Activated naive CD4-positive, alpha-beta T cell treated with Interleukin-2 at 50 U/mL for 16 hours (primary cell): Measurements from ENCODE around the gene PDE1A.

Experiments used
- DNase-seq: peaks from one replicate; pipeline ENCODE4 v3.0.0-alpha.2; 2020

PDE1A gene

DNA sequence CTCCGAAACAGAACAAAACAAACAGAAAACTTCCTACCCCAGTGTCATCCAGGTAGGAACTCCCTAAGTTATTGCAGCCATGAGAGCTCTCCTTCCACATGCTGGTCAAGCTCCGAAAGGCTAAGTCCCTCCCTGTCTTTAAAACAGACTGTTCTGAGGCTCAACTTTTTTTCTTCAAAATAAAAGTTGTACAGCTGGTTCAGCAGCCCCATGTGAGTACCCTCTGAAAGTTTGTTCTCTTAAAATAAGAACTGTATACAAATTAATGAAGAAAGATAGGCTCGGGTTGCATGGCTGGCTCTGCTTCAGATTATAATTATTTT, at the start of gene PDE1A:
Gene PDE1A (minus strand): TSS at position 119 of the 323 bp plus-strand sequence.
- DNase-seq, result no peak

DNA sequence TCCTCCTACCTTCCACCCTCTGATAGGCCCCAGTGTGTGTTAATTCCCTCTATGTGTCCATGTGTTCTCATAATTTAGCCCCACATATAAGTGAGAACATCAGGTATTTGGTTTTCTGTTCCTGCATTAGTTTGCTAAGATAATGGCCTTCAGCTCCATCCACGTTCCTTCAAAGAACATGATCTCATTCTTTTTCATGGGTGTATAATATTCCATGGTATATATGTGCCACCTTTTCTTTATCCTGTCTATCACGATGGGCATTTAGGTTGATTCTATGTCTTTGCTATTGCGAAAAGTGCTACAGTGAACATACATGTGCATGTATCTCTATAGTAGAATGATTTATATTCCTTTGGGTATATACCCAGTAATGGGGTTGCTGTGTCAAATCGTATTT, 46.8 kb upstream of the PDE1A start:
- no peak for DNase-seq

DNA sequence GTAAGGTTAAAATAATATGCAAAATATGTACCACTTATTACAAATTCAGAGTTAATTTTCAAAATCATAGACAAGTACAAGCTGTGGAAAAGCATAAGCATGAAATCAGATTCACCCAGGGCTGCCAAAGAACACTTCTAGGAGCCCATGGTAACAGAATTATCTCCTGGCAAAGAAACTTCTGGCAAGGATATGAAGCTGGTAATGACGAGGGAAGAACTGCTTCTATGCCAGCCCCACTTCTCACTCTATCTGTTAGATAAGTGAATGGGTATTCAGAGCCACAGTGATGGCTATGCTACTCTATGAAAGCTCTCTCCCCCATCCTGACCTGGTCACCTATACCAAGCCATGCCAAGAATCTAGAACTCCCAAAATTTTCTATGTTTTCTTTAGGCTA, 36.9 kb upstream of the PDE1A start:
- DNase-seq, result no peak

DNA sequence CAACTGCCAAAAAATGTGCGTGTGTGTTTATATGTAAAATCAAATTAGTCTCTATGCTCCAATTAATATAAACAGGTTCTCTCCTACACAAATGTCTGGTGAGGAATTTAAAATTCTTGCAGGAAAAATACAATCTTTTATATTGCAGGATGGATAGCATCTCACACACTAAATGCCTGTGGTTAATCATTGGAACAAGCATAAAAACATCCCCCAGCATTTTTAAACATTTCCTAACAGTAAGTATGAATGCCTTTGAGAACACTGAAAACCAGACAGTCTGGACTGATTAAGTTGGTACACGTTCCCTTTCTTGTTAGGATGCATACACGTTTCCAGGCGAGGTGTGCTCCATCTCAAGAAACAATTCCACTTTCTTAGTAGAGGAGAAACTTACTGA, 29.9 kb upstream of the PDE1A start:
- DNase-seq, result no peak

DNA sequence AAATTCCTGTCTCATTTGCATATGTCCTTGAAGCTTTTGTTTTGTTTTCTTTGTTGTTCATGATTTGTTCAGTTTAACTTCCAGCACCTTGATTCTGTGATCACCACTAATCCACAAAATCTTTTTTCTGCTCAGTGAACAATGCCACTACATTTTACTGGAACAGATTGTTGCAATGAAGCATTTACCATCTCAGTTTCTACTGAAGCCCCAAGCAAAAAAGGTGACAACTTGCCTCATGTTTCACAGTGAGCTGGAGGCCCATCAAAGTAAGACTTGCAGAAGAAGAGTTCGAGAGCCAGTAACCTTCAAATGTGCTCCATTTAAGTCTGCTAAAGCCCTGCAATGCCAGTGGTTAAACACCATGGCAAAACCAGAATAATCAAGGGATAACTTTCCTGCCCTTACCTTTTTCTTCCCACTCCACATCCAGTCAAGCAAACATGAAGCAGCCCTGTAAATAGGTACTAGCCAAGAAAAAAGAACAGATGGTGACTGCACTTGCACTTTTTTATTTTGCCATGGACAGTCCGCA, 25.7 kb upstream of the PDE1A start:
- DNase-seq, result no peak

DNA sequence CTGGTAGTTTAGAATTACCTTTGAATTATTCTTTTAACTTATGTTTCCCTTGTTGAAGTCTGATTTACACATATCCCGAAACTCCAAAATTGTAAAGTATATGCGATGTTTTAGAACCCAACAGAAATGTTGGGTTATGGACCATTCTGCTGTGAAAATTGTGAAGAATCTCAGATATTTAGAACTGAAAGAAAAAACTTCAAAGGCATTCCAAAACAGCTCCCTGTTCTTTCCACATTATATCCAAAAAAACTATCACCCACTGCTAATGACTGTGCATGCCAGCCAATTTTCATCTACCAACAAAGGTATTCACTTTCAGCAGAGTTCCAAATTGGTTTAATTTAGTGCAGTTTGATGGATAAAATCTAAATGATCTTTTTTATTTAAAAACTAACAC, 21.5 kb upstream of the PDE1A start:
- DNase-seq, result no peak

DNA sequence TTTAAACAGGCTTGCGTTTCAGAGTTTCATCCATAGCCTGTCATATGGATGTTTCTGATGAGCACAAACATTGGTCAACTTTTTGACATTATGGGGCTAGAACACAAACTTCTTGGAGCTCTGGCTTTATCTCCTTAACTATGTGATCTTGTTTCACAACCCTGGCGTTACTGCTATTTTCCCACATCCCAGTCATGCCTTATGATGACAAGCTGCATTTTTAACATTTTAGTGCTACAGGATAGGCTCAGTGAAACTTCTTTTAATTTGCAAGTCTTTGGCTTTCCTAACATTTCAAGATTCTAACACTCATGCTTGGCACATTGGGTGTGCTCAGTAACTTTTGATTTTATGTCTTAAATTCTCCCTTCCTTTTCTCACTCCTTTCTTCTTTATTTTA, 21.0 kb upstream of the PDE1A start:
- DNase-seq, result no peak

DNA sequence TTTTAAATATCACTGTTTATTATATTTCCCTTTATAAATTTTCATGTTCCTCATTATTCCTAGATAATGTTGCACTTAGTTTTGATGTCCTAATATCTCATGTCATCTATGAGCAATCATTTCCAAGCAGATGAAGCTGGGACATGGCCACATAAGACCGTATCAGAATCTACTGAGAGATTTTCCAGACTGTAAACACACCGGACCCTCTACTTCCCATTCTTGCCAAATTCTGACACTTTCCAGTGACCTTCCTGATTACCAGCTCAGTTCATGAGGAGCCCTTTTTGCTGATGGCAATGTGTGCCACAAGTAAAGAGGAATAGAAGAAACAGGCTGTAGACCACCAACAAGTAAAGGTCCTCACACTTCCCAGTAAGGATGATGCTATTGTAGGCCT, 20.3 kb upstream of the PDE1A start:
- DNase-seq, result no peak

DNA sequence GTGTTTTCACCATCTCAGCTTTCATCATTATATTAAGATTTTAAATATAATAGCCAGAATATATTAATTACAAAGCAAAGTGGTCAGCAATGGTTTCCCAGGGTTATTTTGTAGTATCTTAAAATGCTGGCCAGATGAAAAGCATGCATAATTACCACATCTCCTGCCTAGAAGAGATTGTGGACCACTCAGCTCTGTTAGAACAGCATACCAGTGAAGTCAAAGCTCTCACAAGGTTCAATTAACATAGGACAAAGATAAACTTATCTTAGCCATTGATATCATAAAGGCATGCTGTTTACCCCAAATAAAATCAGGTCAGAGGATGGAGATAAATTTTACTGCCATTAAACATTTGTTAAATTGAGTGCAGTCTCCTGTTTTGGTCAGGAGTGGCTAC, 19.3 kb upstream of the PDE1A start:
- DNase-seq, result no peak

DNA sequence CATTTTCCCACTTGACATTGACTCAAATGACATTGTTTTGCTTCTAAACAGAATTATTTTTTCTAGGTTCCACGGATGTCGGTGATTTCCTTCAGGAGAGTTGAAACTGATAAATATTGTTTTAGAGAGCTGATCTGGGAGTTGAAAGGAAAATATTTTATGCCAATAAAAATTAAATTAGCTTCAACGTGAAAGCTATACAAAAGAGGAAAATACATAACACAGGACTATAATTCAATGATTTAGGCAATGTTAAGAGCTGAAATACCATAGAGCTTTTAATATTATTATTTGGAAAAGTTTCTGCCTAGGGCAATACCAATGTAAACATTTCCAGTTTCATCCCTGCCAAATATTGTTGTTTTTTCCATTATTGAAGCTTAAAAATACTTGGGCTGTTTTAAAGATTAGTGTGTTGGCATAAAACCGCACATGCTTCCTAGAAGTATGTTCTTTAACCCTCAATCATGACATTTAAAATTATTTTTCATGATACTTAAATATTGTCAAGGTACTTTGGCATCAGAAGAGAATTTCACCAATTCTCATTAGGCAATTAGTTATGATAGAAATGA, 18.6 kb upstream of the PDE1A start:
- no peak for DNase-seq

DNA sequence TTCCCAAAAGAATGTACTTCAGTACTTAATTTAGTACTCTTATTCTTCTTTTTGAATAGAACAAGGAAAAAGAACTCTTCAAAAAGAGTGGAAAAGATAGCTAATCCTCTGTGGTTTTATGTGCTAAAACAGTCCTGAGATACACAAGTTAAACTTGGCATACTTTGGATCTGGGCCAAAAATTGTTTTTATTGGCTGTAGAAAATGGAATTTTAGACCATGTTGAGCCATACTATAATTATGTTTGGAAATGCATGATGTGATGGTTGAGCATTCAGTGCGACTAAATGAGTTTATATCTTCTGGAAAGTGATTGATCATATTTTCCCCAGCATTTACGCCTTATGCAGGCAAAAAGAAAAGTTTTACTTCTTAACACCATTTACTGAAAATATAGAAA, 18.0 kb upstream of the PDE1A start:
- DNase-seq, result no peak

DNA sequence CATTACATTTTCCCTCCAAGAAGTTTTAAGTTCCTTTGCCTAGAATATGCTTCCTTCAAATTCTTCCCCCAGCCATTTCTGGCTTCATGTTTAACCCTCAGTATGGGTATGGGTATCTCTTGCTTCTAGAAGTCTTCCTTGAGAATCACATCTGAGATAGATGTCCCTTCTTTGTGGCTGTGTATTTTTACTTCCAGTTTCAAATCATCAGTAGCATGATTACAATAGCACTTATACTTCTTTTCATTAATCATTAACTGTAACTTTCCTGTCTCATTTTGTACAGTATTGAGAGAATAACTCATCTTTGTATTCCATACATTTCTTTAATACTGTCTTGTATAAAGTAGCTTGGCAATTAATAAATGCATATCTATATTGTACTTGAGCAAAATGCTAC, 17.3 kb upstream of the PDE1A start:
- DNase-seq, result no peak

DNA sequence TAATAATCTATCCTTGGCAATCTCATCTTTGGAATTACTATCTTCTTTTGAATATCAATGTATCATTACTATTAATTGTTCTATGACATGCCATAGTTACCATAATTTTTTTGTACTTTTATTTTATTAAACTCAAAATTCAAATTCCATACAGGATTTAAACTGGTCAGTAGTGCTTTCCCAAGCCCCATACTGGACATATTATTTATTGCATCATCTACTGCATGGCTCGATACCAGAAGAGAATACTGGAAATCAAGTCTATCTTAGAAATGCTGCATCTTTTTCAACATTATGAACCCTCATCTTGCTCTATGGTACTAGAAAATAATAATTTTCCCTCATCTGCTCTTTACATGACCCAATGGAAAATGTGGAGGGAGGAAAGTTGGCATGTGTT, 9.4 kb upstream of the PDE1A start:
- DNase-seq, result no peak

DNA sequence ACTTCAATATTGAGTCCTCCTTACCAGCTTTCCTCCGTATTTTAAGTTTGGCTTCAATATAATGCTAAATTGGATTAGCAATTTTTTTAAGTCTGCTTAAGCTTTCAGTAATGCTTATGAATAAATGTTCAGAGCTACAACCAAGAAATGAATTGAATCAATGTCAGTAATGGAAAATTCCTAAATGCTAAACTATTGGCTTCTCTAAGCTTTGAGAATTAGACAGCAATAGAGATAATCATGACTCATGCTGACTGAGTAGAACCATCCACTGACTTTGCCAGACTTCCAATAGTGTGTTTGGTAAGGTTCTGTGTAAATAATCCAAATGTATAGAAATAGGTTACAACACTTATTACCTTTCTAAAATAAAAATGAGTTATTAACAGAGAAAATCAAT, 8.9 kb upstream of the PDE1A start:
- no peak for DNase-seq

DNA sequence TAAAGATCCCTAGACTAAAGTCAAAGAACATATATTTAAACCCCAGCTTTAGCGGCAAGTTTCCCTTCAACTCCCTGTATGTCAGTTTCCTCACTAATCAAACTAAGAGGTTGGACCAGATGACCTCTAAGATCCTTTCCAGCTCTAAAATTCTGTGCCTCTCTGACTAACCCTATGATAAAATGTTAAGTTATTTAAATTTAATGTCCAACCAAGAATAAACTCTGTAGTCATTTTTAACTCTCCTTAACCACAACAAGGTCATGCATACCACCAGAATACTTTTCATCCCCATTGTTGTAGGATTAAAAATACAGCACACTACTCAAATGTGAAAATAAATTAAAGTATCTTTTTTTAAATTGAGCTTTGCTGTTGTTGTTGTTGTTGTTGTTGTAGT, 5.2 kb upstream of the PDE1A start:
- DNase-seq, result no peak

DNA sequence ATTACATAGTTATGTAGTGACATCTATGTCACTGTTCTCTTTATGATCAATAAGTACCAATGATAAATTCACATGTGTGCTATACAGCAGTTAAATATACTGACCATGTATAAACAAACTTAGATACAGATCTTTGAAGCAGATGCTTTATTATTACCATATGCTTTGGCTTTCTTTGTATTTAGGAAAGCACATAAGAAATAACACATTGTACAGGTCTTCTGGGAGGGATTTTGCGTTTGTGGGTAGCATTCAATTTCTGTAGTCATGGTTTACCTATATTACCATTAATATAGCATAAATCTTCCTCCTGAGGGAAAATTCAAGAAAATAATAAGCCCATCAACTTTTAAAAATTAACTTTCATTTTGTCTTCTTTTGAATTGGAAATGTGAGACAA, 1.6 kb upstream of the PDE1A start:
- DNase-seq, result no peak

DNA sequence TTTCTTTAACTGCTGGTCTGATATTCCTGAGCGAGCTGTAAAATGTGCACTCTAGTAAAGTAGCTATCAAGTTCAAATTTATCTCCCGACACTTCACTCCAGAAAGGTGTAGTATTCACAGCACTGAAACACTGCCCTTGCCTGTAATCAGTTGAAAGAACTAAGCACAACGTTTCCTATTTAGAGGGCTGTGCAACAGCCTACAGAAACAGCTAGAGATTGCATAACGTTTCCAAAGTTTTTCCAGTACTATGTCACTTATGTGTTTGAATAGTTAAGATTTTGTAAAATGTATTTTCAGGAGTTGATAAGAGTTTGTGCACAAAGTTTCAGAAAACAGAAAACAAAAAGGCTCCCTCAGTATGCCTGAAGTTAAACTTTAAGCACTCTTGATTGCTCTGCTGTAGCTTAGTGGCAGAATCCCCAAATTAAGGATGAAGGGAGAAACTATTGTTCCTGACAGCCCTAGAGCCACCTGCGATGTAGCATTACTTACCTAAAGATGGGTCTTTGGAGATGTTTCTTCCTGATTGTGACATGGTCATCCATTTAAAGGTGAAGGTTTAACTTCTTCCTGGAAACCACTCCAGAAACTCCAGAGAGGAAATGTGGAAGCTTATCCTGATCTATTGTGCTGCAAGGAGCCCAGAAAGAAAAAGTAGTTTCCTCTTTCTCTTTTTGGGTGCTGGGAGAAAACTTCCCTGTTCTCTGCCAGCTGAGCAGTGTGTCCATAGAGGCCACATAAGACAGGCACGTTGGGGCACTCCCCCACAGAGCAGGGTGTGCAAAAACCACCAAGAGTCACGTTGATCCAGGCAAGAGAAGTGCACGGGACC, 536 bp downstream of the PDE1A start:
- DNase-seq, result no peak

DNA sequence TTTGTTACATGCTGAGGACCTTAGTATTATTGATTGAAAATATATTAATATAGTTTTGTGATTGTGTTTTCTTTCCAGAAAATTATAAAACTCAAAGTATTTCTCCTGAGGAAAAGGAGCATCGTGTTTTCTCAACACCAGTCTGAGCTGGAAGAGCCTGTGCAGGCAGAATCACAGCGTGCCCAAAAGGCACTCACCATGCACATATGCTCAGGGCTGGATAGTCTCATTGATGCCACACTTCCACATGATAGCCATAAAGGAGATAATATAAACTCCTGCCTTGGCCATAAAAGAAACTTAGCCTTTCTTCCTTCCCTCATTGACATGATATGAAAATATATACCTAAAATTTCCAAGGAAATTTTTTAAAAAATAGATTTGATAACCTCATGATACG, 4.0 kb downstream of the PDE1A start:
- no peak for DNase-seq

DNA sequence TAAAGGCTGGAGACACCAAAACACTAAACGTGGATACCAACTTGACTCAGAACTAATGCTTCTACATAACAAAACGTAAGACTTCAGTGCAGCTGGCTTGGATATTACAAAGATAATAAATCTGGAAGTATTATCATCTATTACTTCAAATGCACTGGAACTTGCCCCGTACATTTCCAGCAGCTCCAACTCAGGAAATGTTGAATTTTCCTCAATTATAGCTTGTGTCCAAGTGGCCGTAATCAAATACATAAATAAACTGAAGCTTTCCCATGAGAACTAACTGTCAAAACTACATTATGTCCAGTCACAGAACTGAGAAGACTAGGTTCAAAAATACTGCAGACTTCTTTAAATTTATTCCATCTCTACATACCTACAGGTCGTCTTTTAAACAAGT, 6.2 kb downstream of the PDE1A start:
- no peak for DNase-seq

DNA sequence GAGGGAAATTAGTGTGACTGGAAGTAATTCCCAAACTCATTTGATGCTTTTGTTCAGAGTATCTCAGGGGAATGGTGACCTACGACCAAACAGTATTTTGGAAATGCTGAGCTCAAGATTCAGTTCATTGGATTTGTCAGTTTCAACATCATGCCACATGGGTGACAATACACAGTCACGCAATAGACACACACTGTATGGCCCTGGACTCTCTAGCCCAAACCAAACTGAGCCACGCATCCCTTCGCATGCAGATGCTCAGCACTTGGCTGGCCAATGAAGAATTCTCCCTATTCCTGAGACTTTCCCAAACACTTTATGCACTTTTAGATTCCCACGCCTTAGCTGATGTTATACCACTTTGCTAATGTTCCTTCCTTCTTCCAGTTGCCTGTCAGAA, 10.0 kb downstream of the PDE1A start:
- DNase-seq, result no peak

DNA sequence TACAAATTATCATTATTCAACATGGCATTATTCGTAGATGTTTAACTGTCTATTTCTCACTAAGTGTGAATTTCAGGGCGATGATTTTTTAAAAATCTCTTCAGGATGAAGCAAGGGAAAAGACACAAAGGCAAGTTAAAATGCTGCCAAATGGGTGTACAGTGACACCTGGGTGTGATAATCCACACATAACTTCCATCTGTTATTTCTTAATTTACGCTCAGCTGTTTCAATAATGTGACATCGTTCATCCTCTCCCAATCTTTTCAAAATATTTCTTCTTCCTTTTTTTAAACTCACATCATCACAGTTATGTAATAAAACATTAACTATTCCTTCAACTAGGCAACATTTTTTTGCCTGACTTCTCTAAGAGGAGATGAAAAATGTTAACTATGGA, 10.6 kb downstream of the PDE1A start:
- no peak for DNase-seq

DNA sequence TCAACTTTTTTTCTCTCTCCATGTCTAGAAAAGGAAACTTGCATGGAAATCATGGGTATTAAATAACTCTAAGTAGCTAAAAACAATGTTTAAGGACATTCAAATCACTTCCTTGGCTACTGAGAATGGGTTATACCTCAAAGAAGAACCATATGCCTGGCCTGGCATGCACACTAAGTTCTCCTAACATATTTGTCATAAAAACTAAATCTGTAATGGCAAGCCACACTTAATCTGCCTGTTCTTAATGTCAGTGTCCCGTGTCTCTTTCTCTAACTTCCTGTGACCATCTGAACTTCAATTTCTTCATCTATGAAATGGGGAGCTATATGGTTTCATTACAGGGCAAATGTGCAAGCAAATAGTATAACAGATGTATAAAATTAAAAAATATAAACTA, 11.1 kb downstream of the PDE1A start:
- DNase-seq, result no peak

DNA sequence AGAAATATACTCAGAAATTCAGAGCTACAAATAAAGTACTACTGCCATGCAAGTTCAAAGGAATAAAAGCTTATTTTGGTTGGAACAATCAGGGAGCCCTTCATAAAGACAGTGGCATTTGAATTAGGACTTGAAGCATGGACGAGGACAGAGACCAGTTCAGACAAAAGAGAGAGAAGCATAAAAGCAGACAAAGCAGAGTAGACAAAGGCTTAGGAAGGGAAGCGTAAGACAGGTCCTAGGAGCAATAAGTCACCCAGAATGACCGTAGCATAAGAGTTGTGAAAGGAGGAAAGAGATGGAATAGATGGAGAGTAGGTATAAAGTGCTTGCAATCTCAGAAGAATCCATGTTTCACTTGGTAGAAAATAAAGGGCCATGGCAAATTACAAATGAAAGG, 14.0 kb downstream of the PDE1A start:
- no peak for DNase-seq

DNA sequence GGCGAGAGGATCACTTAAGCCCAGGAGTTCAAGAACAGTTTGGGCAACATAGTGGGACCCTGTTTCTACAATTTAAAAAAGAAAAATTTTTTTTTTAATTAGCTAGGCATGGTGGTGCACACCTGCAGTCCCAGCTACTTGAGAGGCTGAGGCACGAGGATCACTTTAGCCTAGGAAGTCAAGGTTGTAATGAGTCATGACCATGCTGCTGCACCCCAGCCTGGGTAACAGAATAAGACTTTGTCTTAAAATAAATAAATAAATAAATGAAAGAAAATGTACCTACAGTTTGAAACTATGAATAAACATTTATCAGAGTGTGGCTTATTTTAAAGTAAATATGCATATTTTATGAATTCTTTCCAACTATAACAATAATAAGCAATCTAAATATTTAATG, 16.7 kb downstream of the PDE1A start:
- no peak for DNase-seq

DNA sequence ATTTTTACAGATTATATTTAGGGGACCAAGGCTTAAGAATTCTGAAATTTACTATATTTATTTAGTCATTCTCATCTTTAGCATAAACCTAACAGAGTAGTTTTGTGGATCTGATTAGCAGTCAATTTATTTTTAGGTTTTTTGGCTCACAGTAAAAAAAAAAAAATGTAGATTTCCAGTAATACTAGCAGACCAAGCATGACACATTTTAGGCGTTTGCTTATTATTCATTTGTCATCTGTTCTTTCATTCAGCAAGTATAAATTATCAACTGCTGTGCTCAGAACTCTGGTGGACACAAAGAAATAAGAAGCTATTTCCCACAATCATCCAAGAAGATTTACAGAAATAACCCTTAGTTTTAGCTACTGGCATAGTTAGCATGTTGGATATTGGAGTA, 20.6 kb downstream of the PDE1A start:
- DNase-seq, result no peak
